Neutrophil (primary cell): ENCODE results near the gene RBM33.

ENCODE experiments used
- H3K27ac ChIP-seq: fragments of 200-600 bp; sonication (generic); 2 replicates; pipeline ENCODE4 v1.5.1; 2016; ENCODE audit warnings: mild to moderate bottlenecking, moderate library complexity
- H3K27me3 ChIP-seq: fragments of 200-600 bp; sonication (generic); 2 replicates; pipeline ENCODE4 v1.6.0; 2016; ENCODE audit warnings: mild to moderate bottlenecking
- H3K36me3 ChIP-seq: fragments of 200-600 bp; sonication (generic); 2 replicates; pipeline ENCODE4 v1.5.1; 2017
- H3K4me1 ChIP-seq, 2 experiments: fragments of 200-600 bp in 1 of 2; sonication (generic) in 1 of 2; 1 replicate in 1 of 2; 2 replicates in 1 of 2; pipeline versions ENCODE4 v1.5.1 to v1.6.1; 2013 to 2016; ENCODE audit warnings: low read depth in 1 of 2, low read length in 1 of 2, mild to moderate bottlenecking in 1 of 2, moderate library complexity in 1 of 2; ENCODE audit not compliant: control insufficient read depth in 1 of 2, insufficient read depth in 1 of 2
- H3K4me3 ChIP-seq, 2 experiments: fragments of 200-600 bp in 1 of 2; sonication (generic) in 1 of 2; 1 replicate in 1 of 2; 2 replicates in 1 of 2; pipeline ENCODE4 v1.5.1; 2013 to 2016; ENCODE audit warnings: low read depth in 1 of 2, low read length in 1 of 2, mild to moderate bottlenecking in 1 of 2, moderate library complexity in 1 of 2
- H3K9me3 ChIP-seq: fragments of 200-600 bp; sonication (generic); 2 replicates; pipeline ENCODE4 v1.5.1; 2016
- TF ChIP-seq, protein P1 (sequence below): fragments of 200-600 bp; sonication (generic); IDR thresholded peaks from 2 replicates; pipeline ENCODE4 v1.5.1; 2016; ENCODE audit warnings: antibody characterized with exemption

The RBM33 gene

GRCh38 chr7:155805826-155806095 lies 161.3 kb downstream of the RBM33 start:
- peaks cover 36 to 51% of the 10 kb centered on the region in 2 experiments for H3K4me1 ChIP-seq
- TF ChIP-seq, protein P1, sequence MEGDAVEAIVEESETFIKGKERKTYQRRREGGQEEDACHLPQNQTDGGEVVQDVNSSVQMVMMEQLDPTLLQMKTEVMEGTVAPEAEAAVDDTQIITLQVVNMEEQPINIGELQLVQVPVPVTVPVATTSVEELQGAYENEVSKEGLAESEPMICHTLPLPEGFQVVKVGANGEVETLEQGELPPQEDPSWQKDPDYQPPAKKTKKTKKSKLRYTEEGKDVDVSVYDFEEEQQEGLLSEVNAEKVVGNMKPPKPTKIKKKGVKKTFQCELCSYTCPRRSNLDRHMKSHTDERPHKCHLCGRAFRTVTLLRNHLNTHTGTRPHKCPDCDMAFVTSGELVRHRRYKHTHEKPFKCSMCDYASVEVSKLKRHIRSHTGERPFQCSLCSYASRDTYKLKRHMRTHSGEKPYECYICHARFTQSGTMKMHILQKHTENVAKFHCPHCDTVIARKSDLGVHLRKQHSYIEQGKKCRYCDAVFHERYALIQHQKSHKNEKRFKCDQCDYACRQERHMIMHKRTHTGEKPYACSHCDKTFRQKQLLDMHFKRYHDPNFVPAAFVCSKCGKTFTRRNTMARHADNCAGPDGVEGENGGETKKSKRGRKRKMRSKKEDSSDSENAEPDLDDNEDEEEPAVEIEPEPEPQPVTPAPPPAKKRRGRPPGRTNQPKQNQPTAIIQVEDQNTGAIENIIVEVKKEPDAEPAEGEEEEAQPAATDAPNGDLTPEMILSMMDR, result no peak
- peak overlapping the region in 1 of 2 experiments; percentile 60 for H3K4me3 ChIP-seq

DNA sequence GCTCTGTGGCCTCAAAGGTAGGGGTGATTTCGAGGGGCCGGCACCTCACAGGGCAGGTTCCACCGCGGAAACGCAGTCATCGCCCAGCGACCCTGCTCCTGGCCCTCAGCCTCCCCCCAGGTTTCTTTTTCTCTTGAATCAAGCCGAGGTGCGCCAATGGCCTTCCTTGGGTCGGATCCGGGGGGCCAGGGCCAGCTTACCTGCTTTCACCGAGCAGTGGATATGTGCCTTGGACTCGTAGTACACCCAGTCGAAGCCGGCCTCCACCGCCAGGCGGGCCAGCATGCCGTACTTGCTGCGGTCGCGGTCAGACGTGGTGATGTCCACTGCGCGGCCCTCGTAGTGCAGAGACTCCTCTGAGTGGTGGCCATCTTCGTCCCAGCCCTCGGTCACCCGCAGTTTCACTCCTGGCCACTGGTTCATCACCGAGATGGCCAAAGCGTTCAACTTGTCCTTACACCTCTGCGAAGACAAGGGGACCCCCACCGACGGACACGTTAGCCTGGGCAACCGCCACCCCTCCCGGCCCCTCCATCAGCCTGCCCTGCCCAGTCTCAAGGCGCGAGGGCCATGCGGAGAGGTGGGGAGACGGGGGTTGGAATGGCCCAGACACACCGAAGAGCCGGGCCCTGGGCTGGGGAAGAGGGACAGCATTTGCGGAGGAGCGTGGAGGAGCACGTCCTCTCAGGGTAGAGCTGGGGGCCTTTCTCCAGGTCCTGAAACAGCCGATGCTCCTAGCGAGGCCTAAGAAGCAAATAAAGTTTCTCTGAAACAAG lies 161.8 kb downstream of the RBM33 start:
- no peaks in the 10 kb centered on the region for H3K9me3 ChIP-seq
- peaks cover 36 to 51% of the 10 kb centered on the region in 2 experiments for H3K4me1 ChIP-seq
- no peak overlapping the region for H3K4me3 ChIP-seq
- H3K27ac ChIP-seq, result no peak overlapping the region
- H3K27me3 ChIP-seq, result peaks cover 100% of the 10 kb centered on the region
- no peaks in the 10 kb centered on the region for H3K36me3 ChIP-seq
- TF ChIP-seq, protein P1, result no peak

More at GRCh38 chr7:155805826-155806095, 161.3 kb downstream of the RBM33 start:
- Histone ChIP-seq H3K36me3 (no peaks in the 10 kb centered on the region), H3K27me3 (peaks cover 100% of the 10 kb centered on the region), H3K9me3 (no peaks in the 10 kb centered on the region), H3K27ac (no peak overlapping the region)

DNA sequence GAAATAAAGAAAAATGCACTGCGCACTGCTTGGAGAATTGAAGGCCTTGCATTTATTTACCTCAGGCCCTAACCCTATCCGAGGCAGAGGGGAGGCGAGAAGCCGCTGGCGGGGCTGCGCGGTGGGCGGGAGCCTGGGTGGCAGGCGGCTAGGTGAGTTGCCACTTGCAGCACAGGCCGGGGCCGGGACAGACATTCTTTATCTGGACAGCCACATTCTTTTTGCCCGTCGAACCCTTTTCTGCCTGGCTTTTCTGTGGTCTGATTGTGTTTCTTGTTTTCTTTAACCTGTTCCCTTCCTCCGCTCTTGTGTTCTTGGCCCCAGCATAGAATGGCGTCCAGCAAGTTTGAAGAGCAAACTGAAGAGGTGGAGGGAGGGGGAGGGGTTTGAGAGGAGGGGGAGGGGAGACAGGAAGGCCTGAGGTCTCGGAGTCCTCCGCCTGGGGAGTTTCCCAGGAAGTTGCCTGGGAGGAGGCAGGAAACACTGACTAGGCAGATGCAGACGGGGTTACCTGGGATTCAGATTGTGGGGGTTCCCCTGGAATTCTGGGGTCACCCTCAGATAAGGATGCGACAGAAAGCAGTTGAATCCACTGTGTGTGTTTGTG lies 162.7 kb downstream of the RBM33 start:
- no peaks in the 10 kb centered on the region for H3K36me3 ChIP-seq
- no peaks in the 10 kb centered on the region for H3K9me3 ChIP-seq
- H3K4me3 ChIP-seq, result no peak overlapping the region
- no peak overlapping the region for H3K27ac ChIP-seq
- H3K4me1 ChIP-seq, result peaks cover 36 to 51% of the 10 kb centered on the region in 2 experiments
- TF ChIP-seq, protein P1, result no peak
- H3K27me3 ChIP-seq, result peaks cover 100% of the 10 kb centered on the region

DNA sequence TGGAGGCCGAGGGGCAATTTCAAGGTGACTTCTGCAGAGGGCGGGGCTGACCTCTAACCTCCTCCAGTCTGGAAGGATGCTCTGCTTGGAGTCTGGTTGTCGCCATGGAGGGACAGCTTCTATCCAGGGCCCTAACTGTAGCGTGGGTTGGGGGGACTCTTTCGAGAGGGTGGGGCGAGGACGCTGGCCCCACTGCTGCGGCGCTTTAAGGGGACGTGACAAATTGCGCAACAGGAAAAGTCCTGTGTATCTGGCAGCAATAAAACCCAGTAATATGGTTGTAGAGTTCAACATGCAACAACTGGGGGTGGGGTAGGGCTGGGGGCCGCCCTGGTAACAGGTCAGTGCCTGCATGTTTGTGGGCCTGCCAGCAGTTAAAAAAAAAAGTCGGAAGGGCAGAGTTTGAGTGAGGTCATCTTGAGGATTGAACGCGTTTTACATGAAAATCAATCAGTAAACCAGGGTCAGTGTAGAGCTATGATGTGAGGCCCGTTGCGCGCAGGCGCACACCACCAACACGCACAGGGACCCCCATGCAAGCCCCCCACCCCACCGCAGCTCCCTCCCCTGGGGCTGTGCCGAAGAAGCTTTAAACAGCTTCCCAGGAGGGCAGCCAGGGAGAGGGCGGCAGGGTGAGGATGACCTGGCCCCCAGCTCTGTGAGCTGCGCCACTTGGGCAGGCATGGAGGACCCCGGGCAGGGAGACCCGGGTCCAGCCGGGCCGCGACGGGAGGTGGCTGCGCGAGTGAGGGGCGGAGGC lies 163.5 kb downstream of the RBM33 start:
- Histone ChIP-seq H3K4me3 (no peak overlapping the region), H3K27ac (no peak overlapping the region), H3K4me1 (peaks cover 36 to 51% of the 10 kb centered on the region in 2 experiments), H3K9me3 (no peaks in the 10 kb centered on the region), H3K36me3 (no peaks in the 10 kb centered on the region), H3K27me3 (peaks cover 100% of the 10 kb centered on the region)
- TF ChIP-seq, protein P1, result no peak

DNA sequence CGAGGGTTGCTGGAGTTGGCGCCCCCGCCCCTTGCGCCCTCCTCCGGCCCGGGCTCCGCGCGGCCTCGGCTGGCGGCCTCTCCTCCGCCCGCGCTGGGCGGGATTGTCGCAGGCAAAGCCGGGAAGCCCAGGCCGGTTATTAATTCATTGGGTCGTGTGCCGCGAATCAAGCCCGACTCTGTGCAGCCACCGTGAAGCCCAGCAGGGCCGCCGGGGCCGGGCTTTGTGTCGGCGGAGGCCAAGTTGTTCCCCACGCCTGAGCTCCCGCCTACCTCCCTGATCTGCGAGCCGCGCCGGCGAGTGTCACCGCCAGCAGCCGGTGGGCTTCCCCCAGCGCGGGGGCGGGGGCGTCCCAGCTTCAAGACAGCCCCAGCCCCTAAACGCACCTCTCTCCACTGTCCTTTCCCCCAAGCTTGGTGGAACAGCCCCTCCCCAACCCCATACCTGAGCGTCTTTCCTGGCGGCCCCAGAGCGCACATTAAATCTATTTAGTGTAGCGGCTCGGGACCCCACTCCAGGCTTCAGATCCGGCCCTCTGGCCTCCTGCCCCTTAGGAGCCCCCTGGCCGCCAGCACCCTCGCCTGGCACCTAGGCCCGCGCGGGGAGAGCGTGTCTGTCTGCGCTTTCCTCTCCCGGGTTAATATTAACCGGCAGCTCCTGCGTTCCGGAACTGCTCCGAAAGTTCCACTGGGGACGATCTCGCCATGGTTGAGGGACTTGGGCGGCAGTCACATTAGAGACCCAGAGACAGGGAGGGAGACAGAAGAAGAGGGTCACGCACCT lies 164.3 kb downstream of the RBM33 start:
- peaks cover 28 to 43% of the 10 kb centered on the region in 2 experiments for H3K4me1 ChIP-seq
- no peaks in the 10 kb centered on the region for H3K36me3 ChIP-seq
- no peak overlapping the region for H3K27ac ChIP-seq
- peaks cover 100% of the 10 kb centered on the region for H3K27me3 ChIP-seq
- H3K9me3 ChIP-seq, result no peaks in the 10 kb centered on the region
- no peak overlapping the region for H3K4me3 ChIP-seq
- TF ChIP-seq, protein P1, result no peak
